ENCODE results near the gene SH3GLB2. TPM values are rescaled to one million over a fixed set of nuclear protein-coding genes. Genes with fewer than 3 reads are reported as not detected.

The SH3GLB2 gene
- total RNA-seq (49.6 TPM), polyA plus RNA-seq (119 TPM)

- Histone ChIP-seq H3K36me3 (ENCODE audit: insufficient read depth) (no peaks in the 10 kb centered on the region), H3K4me1 (ENCODE audit: insufficient read depth) (no peaks in the 10 kb centered on the region), H3K4me3 (ENCODE audit: low read depth, low read length) (peak within 1 kb of the TSS; percentile 69), H3K27ac (ENCODE audit: low read depth) (peak within 1 kb of the TSS; percentile 53)
- DNase-seq (ENCODE audit: extremely low spot score), result peak; percentile 86
- 3% methylated on average over 59 of the region's 60 CpGs for WGBS
Measured at GRCh38 chr9:129028192-129028966, at the start of gene SH3GLB2. TSS of gene SH3GLB2 (minus strand) at chr9:129028331. CDS start at chr9:129028154, 177 bp downstream.

GRCh38 chr9:129077236-129077635, 49.1 kb upstream of the SH3GLB2 start:
- DNase-seq (ENCODE audit: extremely low spot score), result no peak
- no peak overlapping the region for H3K27ac ChIP-seq (ENCODE audit: low read depth)
- H3K4me3 ChIP-seq (ENCODE audit: low read depth, low read length), result no peak overlapping the region
- no peaks in the 10 kb centered on the region for H3K4me1 ChIP-seq (ENCODE audit: insufficient read depth)
- H3K36me3 ChIP-seq (ENCODE audit: insufficient read depth), result no peaks in the 10 kb centered on the region
- WGBS, result 83% methylated on average over 10 of the region's 10 CpGs

GRCh38 chr9:129076640-129077037, 48.5 kb upstream of the SH3GLB2 start:
- Histone ChIP-seq H3K36me3 (ENCODE audit: insufficient read depth) (no peaks in the 10 kb centered on the region), H3K4me3 (ENCODE audit: low read depth, low read length) (no peak overlapping the region), H3K27ac (ENCODE audit: low read depth) (no peak overlapping the region), H3K4me1 (ENCODE audit: insufficient read depth) (no peaks in the 10 kb centered on the region)
- no peak for DNase-seq (ENCODE audit: extremely low spot score)
- 94% methylated on average over 11 of the region's 11 CpGs for WGBS

GRCh38 chr9:129075996-129076639, 48.0 kb upstream of the SH3GLB2 start:
- H3K36me3 ChIP-seq (ENCODE audit: insufficient read depth), result no peaks in the 10 kb centered on the region
- WGBS, result 87% methylated on average over 16 of the region's 16 CpGs
- no peak overlapping the region for H3K4me3 ChIP-seq (ENCODE audit: low read depth, low read length)
- DNase-seq (ENCODE audit: extremely low spot score), result no peak
- no peak overlapping the region for H3K27ac ChIP-seq (ENCODE audit: low read depth)
- no peaks in the 10 kb centered on the region for H3K4me1 ChIP-seq (ENCODE audit: insufficient read depth)

GRCh38 chr9:129074106-129074505, 46.0 kb upstream of the SH3GLB2 start:
- Histone ChIP-seq H3K36me3 (ENCODE audit: insufficient read depth) (no peaks in the 10 kb centered on the region), H3K4me1 (ENCODE audit: insufficient read depth) (no peaks in the 10 kb centered on the region), H3K4me3 (ENCODE audit: low read depth, low read length) (no peak overlapping the region), H3K27ac (ENCODE audit: low read depth) (no peak overlapping the region)
- no peak for DNase-seq (ENCODE audit: extremely low spot score)
- 89% methylated on average over 3 of the region's 3 CpGs for WGBS

- WGBS, result 79% methylated on average over 8 of the region's 8 CpGs
- no peak for DNase-seq (ENCODE audit: extremely low spot score)
- no peaks in the 10 kb centered on the region for H3K36me3 ChIP-seq (ENCODE audit: insufficient read depth)
- no peak overlapping the region for H3K27ac ChIP-seq (ENCODE audit: low read depth)
- H3K4me3 ChIP-seq (ENCODE audit: low read depth, low read length), result no peak overlapping the region
- no peaks in the 10 kb centered on the region for H3K4me1 ChIP-seq (ENCODE audit: insufficient read depth)
Measured at GRCh38 chr9:129073404-129073803, 45.3 kb upstream of the SH3GLB2 start.

- Histone ChIP-seq H3K4me1 (ENCODE audit: insufficient read depth) (no peaks in the 10 kb centered on the region), H3K4me3 (ENCODE audit: low read depth, low read length) (no peak overlapping the region), H3K27ac (ENCODE audit: low read depth) (no peak overlapping the region), H3K36me3 (ENCODE audit: insufficient read depth) (peaks cover 4% of the 10 kb centered on the region)
- 50% methylated on average over 9 of the region's 9 CpGs for WGBS
- no peak for DNase-seq (ENCODE audit: extremely low spot score)
Measured at GRCh38 chr9:129072171-129072570, 44.0 kb upstream of the SH3GLB2 start.

GRCh38 chr9:129071526-129072126, 43.5 kb upstream of the SH3GLB2 start:
- WGBS, result 60% methylated on average over 10 of the region's 10 CpGs
- no peak for DNase-seq (ENCODE audit: extremely low spot score)
- Histone ChIP-seq H3K36me3 (ENCODE audit: insufficient read depth) (peaks cover 4% of the 10 kb centered on the region), H3K27ac (ENCODE audit: low read depth) (no peak overlapping the region), H3K4me3 (ENCODE audit: low read depth, low read length) (no peak overlapping the region), H3K4me1 (ENCODE audit: insufficient read depth) (no peaks in the 10 kb centered on the region)

- 72% methylated on average over 21 of the region's 21 CpGs for WGBS
- H3K27ac ChIP-seq (ENCODE audit: low read depth), result no peak overlapping the region
- H3K36me3 ChIP-seq (ENCODE audit: insufficient read depth), result peaks cover 4% of the 10 kb centered on the region
- H3K4me3 ChIP-seq (ENCODE audit: low read depth, low read length), result no peak overlapping the region
- no peak for DNase-seq (ENCODE audit: extremely low spot score)
- no peaks in the 10 kb centered on the region for H3K4me1 ChIP-seq (ENCODE audit: insufficient read depth)
Measured at GRCh38 chr9:129070696-129071525, 42.8 kb upstream of the SH3GLB2 start.

GRCh38 chr9:129069862-129070641, 41.9 kb upstream of the SH3GLB2 start:
- no peak overlapping the region for H3K4me3 ChIP-seq (ENCODE audit: low read depth, low read length)
- H3K27ac ChIP-seq (ENCODE audit: low read depth), result no peak overlapping the region
- DNase-seq (ENCODE audit: extremely low spot score), result no peak
- no peaks in the 10 kb centered on the region for H3K4me1 ChIP-seq (ENCODE audit: insufficient read depth)
- 87% methylated on average over 26 of the region's 26 CpGs for WGBS
- H3K36me3 ChIP-seq (ENCODE audit: insufficient read depth), result peaks cover 4% of the 10 kb centered on the region

GRCh38 chr9:129068990-129069861, 41.1 kb upstream of the SH3GLB2 start:
- Histone ChIP-seq H3K4me3 (ENCODE audit: low read depth, low read length) (no peak overlapping the region), H3K27ac (ENCODE audit: low read depth) (no peak overlapping the region), H3K4me1 (ENCODE audit: insufficient read depth) (no peaks in the 10 kb centered on the region), H3K36me3 (ENCODE audit: insufficient read depth) (peaks cover 4% of the 10 kb centered on the region)
- WGBS, result 78% methylated on average over 31 of the region's 31 CpGs
- no peak for DNase-seq (ENCODE audit: extremely low spot score)

GRCh38 chr9:129068110-129068509, 40.0 kb upstream of the SH3GLB2 start:
- H3K4me3 ChIP-seq (ENCODE audit: low read depth, low read length), result no peak overlapping the region
- no peak overlapping the region for H3K27ac ChIP-seq (ENCODE audit: low read depth)
- WGBS, result 93% methylated on average over 19 of the region's 19 CpGs
- no peak for DNase-seq (ENCODE audit: extremely low spot score)
- no peaks in the 10 kb centered on the region for H3K4me1 ChIP-seq (ENCODE audit: insufficient read depth)
- peaks cover 7% of the 10 kb centered on the region for H3K36me3 ChIP-seq (ENCODE audit: insufficient read depth)

Data from urinary bladder (tissue), 4 donors.